Body of pancreas (tissue), 4 donors: ENCODE results near the gene CEBPZOS.

Experiments used
- POLR2A ChIP-seq, 3 donors: fragments of 450-650 bp; IDR thresholded peaks; one replicate each; pipeline ENCODE4 v1.6.1; 2016; ENCODE audit warnings: antibody characterized with exemption in 3 of 3, mild to moderate bottlenecking in 2 of 3
- TF ChIP-seq, protein P1 (sequence below), 7 experiments: fragments of 450-650 bp in 4 of 7; fragments of 200-600 bp in 3 of 7; sonication (generic) in 3 of 7; IDR thresholded peaks; one replicate each; pipeline ENCODE4 v1.5.1; 2016 to 2019; ENCODE audit warnings: antibody characterized with exemption in 7 of 7

DNA sequence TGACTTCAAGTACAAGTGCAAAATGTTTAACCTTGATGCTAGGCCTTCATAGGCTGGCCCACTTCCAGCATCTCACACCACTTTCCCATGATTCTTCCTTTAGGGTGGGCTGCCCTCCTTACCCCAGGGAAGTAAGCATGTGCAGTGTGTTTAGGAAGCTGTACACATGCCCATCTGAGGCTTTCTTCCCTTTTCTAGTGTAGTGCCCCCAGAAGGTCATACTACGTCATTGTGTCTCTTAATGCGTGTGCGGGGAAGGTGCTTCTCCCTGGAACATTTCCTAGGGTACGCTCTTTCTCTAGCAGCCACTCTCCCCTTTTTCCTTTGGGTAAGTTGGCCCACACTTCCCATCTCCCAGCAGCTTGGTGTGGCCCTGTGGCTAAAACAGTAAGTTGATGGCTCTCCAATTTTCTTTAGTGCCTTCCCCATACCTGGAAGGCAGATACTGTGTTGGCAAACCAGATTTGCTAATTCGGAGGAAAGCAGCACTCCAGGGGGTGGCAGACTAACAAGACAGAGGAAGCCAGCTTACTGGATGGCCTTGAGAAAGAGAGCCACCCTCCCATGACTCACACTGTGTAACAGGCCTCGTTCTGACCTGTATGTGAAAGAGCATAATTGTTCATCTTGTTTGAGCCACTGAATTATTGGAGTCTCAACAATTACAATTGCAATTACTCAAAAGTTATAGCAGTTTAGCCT is 6.7 kb upstream of the CEBPZOS start:
- TF ChIP-seq, protein P1, sequence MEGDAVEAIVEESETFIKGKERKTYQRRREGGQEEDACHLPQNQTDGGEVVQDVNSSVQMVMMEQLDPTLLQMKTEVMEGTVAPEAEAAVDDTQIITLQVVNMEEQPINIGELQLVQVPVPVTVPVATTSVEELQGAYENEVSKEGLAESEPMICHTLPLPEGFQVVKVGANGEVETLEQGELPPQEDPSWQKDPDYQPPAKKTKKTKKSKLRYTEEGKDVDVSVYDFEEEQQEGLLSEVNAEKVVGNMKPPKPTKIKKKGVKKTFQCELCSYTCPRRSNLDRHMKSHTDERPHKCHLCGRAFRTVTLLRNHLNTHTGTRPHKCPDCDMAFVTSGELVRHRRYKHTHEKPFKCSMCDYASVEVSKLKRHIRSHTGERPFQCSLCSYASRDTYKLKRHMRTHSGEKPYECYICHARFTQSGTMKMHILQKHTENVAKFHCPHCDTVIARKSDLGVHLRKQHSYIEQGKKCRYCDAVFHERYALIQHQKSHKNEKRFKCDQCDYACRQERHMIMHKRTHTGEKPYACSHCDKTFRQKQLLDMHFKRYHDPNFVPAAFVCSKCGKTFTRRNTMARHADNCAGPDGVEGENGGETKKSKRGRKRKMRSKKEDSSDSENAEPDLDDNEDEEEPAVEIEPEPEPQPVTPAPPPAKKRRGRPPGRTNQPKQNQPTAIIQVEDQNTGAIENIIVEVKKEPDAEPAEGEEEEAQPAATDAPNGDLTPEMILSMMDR (IDR thresholded peaks at IDR 0.05), result no peak
- TF ChIP-seq POLR2A (IDR thresholded peaks at IDR 0.05), result peak in 1 of 3 donors; percentile 10
